Activated gamma-delta T cell (primary cell): ENCODE data around the gene NFKBIZ.
"Not testable (repeated sequence)": the region's sequence is repeated elsewhere in the genome, so short reads cannot be mapped to it uniquely, and the experiment has no call there.

Experiments used
- DNase-seq: peaks from one replicate; lab custom pipeline; 2025; lab: John Stamatoyannopoulos, UW

NFKBIZ gene

GRCh38 chr3:101876142-101876541, 26.8 kb downstream of the NFKBIZ start:
- no peak for DNase-seq

- DNase-seq, result no peak
Measured at GRCh38 chr3:101878589-101878988, 29.3 kb downstream of the NFKBIZ start.

GRCh38 chr3:101879102-101879501, 29.8 kb downstream of the NFKBIZ start:
- DNase-seq, result no peak

- no peak for DNase-seq
Measured at GRCh38 chr3:101879623-101880284, 30.4 kb downstream of the NFKBIZ start.

- no peak for DNase-seq
Measured at GRCh38 chr3:101884776-101885175, 35.5 kb downstream of the NFKBIZ start.

GRCh38 chr3:101885584-101885983, 36.3 kb downstream of the NFKBIZ start:
- DNase-seq, result not testable (repeated sequence)

GRCh38 chr3:101886626-101887025, 37.3 kb downstream of the NFKBIZ start:
- DNase-seq, result no peak

- DNase-seq, result no peak
Measured at GRCh38 chr3:101888653-101889052, 39.3 kb downstream of the NFKBIZ start.

- no peak for DNase-seq
Measured at GRCh38 chr3:101890716-101891115, 41.4 kb downstream of the NFKBIZ start.

- DNase-seq, result no peak
Measured at GRCh38 chr3:101892648-101893047, 43.3 kb downstream of the NFKBIZ start.

GRCh38 chr3:101896083-101896757, 46.9 kb downstream of the NFKBIZ start:
- no peak for DNase-seq

- DNase-seq, result no peak
Measured at GRCh38 chr3:101897013-101897412, 47.7 kb downstream of the NFKBIZ start.

- no peak for DNase-seq
Measured at GRCh38 chr3:101898039-101898438, 48.7 kb downstream of the NFKBIZ start.

- DNase-seq, result no peak
Measured at GRCh38 chr3:101898752-101899169, 49.4 kb downstream of the NFKBIZ start.

- DNase-seq, result no peak
Measured at GRCh38 chr3:101900316-101900715, 51.0 kb downstream of the NFKBIZ start.

GRCh38 chr3:101900736-101901135, 51.4 kb downstream of the NFKBIZ start:
- DNase-seq, result no peak

- DNase-seq, result no peak
Measured at GRCh38 chr3:101902041-101902440, 52.7 kb downstream of the NFKBIZ start.

GRCh38 chr3:101903451-101903871, 54.1 kb downstream of the NFKBIZ start:
- no peak for DNase-seq

- not testable (repeated sequence) for DNase-seq
Measured at GRCh38 chr3:101905573-101905972, 56.3 kb downstream of the NFKBIZ start.
